GM12801 (cell line): Measurements from ENCODE around the gene PHETA1.

Experiments
- TF ChIP-seq, protein P1 (sequence below): IDR thresholded peaks from one replicate; pipeline ENCODE4 v1.5.1; 2011; ENCODE audit warnings: control low read depth; ENCODE audit not compliant: insufficient read length; ENCODE audit errors: extremely low read depth

Gene PHETA1

DNA sequence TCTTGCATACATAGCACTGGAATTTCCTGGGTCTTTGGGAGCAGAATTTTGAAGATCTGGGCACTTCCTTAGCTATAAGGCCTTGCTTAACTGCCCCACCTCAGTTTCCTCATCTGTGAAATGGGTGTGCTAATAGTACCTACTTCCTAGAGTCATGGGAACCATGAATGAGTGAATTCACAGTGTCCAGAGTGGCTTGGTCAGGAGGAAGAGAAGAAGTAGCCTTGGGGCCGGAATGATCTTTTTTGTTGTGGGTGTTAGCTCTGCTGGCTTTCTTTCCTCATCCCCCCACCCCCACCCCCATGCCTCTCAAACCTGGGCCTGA is 39.2 kb upstream of the PHETA1 start:
- TF ChIP-seq, protein P1, sequence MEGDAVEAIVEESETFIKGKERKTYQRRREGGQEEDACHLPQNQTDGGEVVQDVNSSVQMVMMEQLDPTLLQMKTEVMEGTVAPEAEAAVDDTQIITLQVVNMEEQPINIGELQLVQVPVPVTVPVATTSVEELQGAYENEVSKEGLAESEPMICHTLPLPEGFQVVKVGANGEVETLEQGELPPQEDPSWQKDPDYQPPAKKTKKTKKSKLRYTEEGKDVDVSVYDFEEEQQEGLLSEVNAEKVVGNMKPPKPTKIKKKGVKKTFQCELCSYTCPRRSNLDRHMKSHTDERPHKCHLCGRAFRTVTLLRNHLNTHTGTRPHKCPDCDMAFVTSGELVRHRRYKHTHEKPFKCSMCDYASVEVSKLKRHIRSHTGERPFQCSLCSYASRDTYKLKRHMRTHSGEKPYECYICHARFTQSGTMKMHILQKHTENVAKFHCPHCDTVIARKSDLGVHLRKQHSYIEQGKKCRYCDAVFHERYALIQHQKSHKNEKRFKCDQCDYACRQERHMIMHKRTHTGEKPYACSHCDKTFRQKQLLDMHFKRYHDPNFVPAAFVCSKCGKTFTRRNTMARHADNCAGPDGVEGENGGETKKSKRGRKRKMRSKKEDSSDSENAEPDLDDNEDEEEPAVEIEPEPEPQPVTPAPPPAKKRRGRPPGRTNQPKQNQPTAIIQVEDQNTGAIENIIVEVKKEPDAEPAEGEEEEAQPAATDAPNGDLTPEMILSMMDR: no peak

DNA sequence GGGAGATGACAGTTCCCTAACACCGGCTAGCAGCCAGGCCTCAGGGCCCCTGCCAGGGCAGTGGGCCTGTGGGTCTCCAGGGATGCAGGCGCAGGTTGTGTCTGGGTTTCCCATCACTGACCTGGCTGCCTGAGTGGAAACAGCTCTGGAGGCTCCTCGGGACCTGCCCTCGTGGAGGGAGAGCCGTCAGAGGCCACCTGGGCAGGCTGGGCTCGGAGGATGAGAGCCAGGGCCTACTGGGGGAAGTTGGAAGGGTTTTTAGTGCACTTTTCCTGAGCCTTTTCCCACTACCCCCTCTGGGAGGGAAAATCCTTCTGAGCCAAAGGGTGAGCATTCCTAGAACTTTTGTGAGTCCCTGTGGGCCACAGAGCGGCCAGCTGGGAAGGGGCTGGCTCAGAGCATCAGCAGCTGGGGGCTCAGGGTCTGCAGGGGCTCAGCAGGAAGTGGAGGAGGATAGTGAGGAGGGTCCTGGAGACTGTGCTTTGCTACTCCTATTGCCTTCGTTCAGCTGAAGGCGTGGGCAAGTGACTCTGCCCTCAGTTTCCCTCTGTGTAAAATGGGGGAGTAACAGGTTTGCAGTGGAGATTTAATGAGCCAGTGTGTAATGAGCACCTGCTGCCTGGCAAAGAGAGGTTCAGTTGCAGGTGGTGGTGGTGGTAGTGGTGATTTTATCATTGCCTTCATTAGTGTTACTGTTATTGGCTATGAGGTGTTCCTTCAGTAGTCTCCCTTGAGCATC is 38.7 kb upstream of the PHETA1 start:
- TF ChIP-seq, protein P1: no peak

DNA sequence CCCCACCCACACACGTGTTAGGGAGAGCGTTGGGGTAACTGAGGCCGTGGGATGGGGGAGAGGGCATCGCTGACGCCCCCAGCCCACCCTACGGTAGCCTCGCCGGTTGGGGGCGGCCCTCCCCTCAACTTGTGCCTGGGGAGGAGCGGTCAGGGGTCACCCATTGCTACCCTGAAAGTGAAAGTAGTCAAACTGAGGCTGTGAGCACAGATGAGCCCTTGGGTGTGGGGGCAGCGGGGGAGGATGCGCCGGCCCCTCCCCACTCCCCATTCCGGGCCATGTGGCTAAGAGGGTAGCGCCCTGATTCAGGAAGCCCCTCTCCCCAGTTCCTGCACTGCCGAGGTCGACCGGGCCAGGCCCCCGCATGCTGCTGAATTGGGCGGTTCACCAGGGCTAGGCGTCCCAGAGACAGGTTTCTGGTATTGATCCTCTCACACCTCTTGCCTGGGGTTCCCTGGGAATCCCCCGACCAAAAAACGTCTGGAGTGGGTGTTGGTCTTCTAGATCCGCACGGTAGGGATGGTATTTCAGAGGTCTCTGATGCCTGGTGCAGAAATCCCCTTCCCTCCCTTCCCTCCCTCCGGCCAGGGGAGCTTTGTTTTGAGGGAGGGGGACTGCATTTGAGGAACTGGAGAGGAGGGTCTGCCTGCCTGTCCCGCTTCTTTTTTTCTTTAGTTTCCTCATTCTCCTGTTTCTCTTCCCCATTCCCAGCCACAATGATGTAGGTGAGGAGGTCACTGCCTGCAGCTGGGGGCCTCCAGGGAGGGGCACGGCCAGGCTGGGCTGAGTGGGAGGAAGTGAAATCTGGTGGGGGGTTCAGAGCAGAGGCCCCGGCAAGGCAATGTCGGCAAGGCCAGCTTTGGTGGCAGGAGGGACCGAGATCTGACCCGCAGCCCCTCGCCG is 37.8 kb upstream of the PHETA1 start:
- TF ChIP-seq, protein P1: no peak

DNA sequence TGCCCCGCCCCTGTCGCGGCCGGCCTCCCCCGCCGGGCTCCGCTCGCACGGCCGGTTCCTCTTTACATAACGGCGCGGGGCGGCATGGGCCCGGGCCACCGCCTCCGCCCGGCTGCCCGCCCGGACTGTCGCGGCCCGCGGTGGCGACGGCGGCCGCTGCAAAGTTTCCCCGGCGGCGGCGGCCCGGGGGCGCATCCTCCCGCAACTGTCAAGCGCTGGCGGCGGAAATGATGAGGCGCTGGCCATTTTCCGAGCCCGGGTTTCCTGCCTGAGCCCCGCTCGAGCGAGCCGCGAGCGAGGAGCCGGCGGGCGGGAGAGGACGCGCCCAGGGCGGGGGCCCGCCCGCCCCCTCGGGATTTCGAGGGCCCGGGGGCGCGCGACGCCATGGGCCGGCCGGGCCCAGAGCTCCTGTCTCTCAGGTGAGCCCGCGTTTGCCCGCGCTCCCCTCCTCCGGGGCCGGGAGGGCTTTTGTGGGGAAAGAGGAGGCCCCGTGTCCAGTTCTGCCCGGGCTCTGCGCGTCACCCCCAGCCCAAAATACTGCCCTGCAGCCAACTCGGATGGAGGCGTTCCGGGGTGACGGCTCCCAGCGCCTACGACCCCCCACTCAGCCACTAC is 37.1 kb upstream of the PHETA1 start, which contains the start of gene SH2B3:
Gene SH2B3 (plus strand): TSS at position 65 of the 615 bp plus-strand sequence. CDS start 12,223 bp downstream, outside the sequence.
- TF ChIP-seq, protein P1: no peak

DNA sequence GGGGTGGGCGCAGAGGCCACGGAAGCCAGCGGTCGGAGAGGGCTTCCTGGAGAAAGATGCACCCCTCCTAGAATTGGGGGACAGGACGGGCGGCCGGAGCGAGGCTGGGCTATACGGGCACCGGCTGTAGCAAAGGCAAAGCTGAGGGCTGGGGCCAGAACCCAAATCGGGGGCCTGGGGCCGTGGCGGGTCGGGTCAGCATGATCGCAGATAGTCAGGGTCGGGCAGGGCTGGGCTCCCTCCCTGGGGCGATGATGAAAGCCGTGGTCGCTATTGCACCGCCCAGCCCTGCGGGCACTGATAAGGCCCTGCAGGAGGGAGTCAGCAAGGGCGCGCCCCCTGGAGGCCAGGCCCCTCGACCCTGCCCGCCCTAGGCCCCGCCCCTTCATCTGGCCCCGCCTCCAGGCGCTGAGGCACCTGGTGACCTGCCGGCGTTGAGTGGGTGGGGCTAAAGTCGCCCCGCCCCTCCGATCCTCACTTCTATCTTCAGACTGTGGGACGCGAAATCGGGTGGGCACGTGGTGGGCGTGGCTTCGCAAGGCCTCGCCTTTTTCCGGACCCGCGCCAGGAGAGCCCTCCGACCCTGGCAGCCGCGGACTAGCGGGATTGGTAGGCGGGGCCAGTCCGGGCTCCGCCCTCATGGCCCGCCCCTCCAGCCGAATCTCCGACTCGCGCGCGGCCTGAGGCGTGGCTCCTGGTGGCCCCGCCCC is 36.4 kb upstream of the PHETA1 start:
- TF ChIP-seq, protein P1: no peak

DNA sequence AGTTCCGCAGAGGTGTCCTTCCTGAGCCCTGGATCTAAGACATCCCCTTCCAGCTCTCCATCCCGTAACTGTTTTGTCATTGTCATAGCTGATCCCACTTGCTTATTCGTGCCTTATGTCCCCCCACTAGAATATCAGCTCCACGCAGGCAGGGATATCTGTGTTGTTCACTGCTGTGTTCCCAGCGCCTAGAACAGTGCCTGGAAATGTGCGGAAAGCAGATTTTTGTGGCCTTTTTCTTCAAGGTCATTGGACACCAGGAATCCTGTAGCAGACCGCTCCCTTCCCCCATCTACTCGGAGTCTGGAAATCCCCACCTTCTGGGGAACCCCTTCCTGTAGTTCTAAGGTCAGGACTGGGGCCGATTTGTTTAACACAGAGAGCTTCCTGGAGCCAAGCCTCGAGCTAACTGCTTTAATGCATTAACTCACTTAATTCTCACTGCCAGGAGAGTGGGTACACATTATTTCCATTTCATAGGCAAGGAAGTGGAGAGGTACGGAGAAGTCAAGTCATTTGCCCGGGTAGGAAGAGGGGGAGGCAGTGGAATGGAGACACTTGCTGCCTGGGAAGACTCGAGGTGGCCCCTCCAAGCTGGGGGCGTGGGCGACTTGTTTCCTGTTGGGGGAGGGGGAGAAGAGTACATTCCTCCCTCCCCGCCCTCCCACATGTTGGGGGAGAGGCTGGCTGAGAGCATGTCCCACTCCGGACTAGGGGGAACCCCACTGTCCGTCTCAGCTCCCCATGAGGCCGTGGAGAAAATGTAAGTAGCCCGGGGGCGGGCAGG is 35.7 kb upstream of the PHETA1 start:
- TF ChIP-seq, protein P1: no peak
